Body of pancreas (tissue), 4 donors: ENCODE measurements around the gene EXOC1. TPM values are rescaled to one million over a fixed set of nuclear protein-coding genes. Genes with fewer than 3 reads are reported as not detected.

Experiments
- ATAC-seq: fragments of 150-250 bp; one replicate; pipeline ENCODE4 v1.9.1; 2016
- DNase-seq, 4 donors: peaks; one replicate each; pipeline ENCODE4 v3.0.0-alpha.2; 2019
- H3K27ac ChIP-seq, 4 donors: fragments of 200-600 bp; sonication (generic); 1 replicate in 3 of 4; 2 replicates in 1 of 4; pipeline versions ENCODE4 v1.5.1 to v1.6.1; 2016 to 2019; ENCODE audit warnings: mild to moderate bottlenecking in 1 of 4, mixed read lengths in 1 of 4, moderate library complexity in 1 of 4
- H3K27me3 ChIP-seq, 2 donors: fragments of 200-600 bp; sonication (generic); one replicate each; pipeline ENCODE4 v1.6.0; 2016; ENCODE audit warnings: mild to moderate bottlenecking in 1 of 2
- H3K36me3 ChIP-seq, 2 donors: fragments of 200-600 bp; sonication (generic); replicated peaks in 1 of 2; 2 replicates each; pipeline ENCODE4 v1.5.1; 2016; ENCODE audit warnings: low read depth in 2 of 2; ENCODE audit not compliant: insufficient read depth in 1 of 2
- H3K4me1 ChIP-seq: fragments of 200-600 bp; sonication (generic); one replicate; pipeline ENCODE4 v1.6.0; 2016
- H3K4me3 ChIP-seq, 2 donors: fragments of 200-600 bp; sonication (generic); 1 replicate in 1 of 2; 2 replicates in 1 of 2; pipeline ENCODE4 v1.5.1; 2016 to 2019
- H3K9me3 ChIP-seq, 3 donors: fragments of 200-600 bp; sonication (generic); 1 replicate in 2 of 3; 2 replicates in 1 of 3; pipeline ENCODE4 v1.5.1; 2016
- POLR2A ChIP-seq, 3 donors: fragments of 450-650 bp; IDR thresholded peaks; one replicate each; pipeline ENCODE4 v1.6.1; 2016; ENCODE audit warnings: antibody characterized with exemption in 3 of 3, mild to moderate bottlenecking in 2 of 3
- WGBS, 2 donors: methylation state at CpG; one replicate each; pipeline ENCODE4 v1.1.5; 2017; 5-methylcytosine and 5-hydroxymethylcytosine counted together
- intact Hi-C: fragments of 100-400 bp; cut with DNase I; formaldehyde crosslinking; loops from one replicate; pipeline ENCODE4 v1.15.1; 2023
- total RNA-seq, 2 donors: library from RNA; depleted of rRNA; stranded (reverse); fragments of >200 nt; gene quantifications; one replicate each; pipeline ENCODE4 v1.1.0, GENCODE V29; 2016
- TF ChIP-seq, protein P1 (sequence below), 7 experiments: fragments of 450-650 bp in 4 of 7; fragments of 200-600 bp in 3 of 7; sonication (generic) in 3 of 7; IDR thresholded peaks; one replicate each; pipeline ENCODE4 v1.5.1; 2016 to 2019; ENCODE audit warnings: antibody characterized with exemption in 7 of 7

EXOC1 gene
- total RNA-seq, 2 donors from 2014 or later, result 16.9 to 37.9 TPM

DNA sequence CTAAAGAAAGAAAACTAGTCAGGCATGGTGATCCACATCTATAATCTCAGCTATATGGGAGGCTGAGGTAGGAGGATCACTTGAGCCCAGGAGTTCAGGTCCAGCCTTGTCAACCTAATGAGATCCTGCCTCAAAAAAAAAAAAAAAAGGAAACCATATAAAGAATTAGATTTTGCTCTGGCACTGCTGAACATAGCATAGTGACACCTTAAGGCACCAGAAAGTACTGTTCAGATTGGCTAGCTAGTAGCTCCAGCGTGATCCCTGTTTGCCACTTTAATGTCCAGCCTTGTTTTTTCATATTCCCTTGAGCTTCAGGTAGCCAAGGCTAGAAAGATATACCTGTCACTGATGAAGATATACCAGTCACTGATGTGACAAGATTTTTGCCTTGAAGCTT lies 34.1 kb downstream of the EXOC1 start:
- TF ChIP-seq POLR2A (IDR thresholded peaks at IDR 0.05), result no peak
- TF ChIP-seq, protein P1, sequence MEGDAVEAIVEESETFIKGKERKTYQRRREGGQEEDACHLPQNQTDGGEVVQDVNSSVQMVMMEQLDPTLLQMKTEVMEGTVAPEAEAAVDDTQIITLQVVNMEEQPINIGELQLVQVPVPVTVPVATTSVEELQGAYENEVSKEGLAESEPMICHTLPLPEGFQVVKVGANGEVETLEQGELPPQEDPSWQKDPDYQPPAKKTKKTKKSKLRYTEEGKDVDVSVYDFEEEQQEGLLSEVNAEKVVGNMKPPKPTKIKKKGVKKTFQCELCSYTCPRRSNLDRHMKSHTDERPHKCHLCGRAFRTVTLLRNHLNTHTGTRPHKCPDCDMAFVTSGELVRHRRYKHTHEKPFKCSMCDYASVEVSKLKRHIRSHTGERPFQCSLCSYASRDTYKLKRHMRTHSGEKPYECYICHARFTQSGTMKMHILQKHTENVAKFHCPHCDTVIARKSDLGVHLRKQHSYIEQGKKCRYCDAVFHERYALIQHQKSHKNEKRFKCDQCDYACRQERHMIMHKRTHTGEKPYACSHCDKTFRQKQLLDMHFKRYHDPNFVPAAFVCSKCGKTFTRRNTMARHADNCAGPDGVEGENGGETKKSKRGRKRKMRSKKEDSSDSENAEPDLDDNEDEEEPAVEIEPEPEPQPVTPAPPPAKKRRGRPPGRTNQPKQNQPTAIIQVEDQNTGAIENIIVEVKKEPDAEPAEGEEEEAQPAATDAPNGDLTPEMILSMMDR (IDR thresholded peaks at IDR 0.05), result no peak
- H3K9me3 ChIP-seq, result no peaks in the 10 kb centered on the region
- WGBS, 2 donors, result 80 to 87% methylated on average over 1 of the region's 1 CpG
- no peak overlapping the region for H3K27ac ChIP-seq
- ATAC-seq (no peak), DNase-seq (no peak)
- H3K4me1 ChIP-seq, result no peaks in the 10 kb centered on the region
- H3K27me3 ChIP-seq, result no peaks in the 10 kb centered on the region
- no peak overlapping the region for H3K4me3 ChIP-seq
- intact Hi-C loops, result no loop called here
- peaks cover 3 to 5% of the 10 kb centered on the region in 2 donors for H3K36me3 ChIP-seq

DNA sequence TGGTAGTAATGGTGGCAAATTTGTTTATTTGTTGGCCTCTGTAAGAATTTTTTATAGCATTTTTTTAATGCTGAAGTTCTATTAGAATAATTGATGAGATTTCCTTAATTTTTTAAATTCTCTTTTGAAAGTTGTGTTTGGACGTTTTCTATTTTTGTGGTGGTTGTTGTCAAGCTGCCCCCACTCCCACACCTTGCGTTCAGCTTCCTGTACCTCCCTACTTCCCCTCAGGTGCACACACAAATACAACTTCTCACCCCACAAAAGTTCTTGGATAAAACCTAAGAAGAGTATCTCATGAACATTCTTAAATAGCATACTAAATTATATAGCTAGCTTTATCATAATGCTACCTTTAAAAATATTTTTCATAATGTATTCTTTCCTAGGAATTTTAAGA lies 38.7 kb downstream of the EXOC1 start:
- H3K4me3 ChIP-seq, result no peak overlapping the region
- no peaks in the 10 kb centered on the region for H3K9me3 ChIP-seq
- TF ChIP-seq, protein P1 (IDR thresholded peaks at IDR 0.05), result no peak
- TF ChIP-seq POLR2A (IDR thresholded peaks at IDR 0.05), result no peak
- H3K4me1 ChIP-seq, result no peaks in the 10 kb centered on the region
- ATAC-seq (no peak), DNase-seq (no peak)
- intact Hi-C loops, result no loop called here
- WGBS, 2 donors, result 63 to 70% methylated on average over 2 of the region's 2 CpGs
- H3K27ac ChIP-seq, result no peak overlapping the region
- H3K36me3 ChIP-seq, result peaks cover 3 to 7% of the 10 kb centered on the region in 2 donors
- H3K27me3 ChIP-seq, result no peaks in the 10 kb centered on the region

DNA sequence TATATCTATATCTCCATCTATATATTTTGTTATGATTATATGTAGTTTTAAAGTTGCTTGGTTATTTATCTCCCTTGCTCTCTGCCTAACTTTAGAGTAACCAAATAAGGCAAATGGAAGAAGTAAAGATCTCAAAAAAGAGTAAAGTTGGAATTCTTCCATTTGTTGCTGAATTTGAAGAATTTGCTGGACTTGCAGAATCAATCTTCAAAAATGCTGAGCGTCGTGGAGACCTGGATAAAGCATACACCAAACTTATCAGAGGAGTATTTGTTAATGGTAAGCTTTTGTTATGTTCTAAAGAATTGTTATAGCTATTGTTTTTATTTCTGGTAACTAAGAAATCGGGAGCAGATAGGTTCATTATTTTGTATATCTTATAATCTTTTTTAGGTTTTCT lies 43.2 kb downstream of the EXOC1 start:
- no peaks in the 10 kb centered on the region for H3K27me3 ChIP-seq
- H3K36me3 ChIP-seq, result peaks cover 0 to 8% of the 10 kb centered on the region in 2 donors
- WGBS, 2 donors, result 91 to 97% methylated on average over 3 of the region's 3 CpGs

DNA sequence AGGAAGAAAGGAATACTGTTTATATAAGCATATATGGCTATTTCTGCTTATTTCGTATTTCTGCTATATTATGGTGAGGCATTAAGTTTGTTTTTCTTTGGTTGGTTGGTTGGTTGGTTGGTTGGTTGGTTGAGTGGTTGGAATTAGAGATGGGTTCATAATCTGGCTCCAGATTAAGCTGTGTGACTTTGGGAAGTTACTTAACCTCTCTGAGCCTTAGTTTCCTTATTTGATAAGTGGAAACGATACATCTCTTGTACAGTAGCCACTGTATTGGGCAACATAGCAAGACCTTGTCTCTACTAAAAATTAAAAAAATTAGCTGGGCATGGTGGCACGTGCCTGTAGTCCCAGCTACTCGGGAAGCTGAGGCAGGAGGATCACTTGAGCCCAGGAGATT lies 49.2 kb downstream of the EXOC1 start:
- DNase-seq, result no peak
- intact Hi-C loops, result no loop called here
- WGBS, 2 donors, result 85 to 92% methylated on average over 4 of the region's 4 CpGs
- no peaks in the 10 kb centered on the region for H3K27me3 ChIP-seq
- H3K36me3 ChIP-seq, result peaks cover 0 to 7% of the 10 kb centered on the region in 2 donors
- no peak for TF ChIP-seq POLR2A (IDR thresholded peaks at IDR 0.05)
- TF ChIP-seq, protein P1 (IDR thresholded peaks at IDR 0.05), result no peak
- no peak for ATAC-seq
- no peaks in the 10 kb centered on the region for H3K4me1 ChIP-seq
- H3K9me3 ChIP-seq, result no peaks in the 10 kb centered on the region
- no peak overlapping the region for H3K4me3 ChIP-seq
- no peak overlapping the region for H3K27ac ChIP-seq

More for the DNA sequence above, 43.2 kb downstream of the EXOC1 start:
- intact Hi-C loops, result no loop called here
- DNase-seq (no peak), ATAC-seq (no peak)
- H3K4me1 ChIP-seq, result no peaks in the 10 kb centered on the region
- no peak overlapping the region for H3K27ac ChIP-seq
- H3K4me3 ChIP-seq, result no peak overlapping the region
- TF ChIP-seq, protein P1 (IDR thresholded peaks at IDR 0.05), result no peak
- no peak for TF ChIP-seq POLR2A (IDR thresholded peaks at IDR 0.05)
- no peaks in the 10 kb centered on the region for H3K9me3 ChIP-seq

DNA sequence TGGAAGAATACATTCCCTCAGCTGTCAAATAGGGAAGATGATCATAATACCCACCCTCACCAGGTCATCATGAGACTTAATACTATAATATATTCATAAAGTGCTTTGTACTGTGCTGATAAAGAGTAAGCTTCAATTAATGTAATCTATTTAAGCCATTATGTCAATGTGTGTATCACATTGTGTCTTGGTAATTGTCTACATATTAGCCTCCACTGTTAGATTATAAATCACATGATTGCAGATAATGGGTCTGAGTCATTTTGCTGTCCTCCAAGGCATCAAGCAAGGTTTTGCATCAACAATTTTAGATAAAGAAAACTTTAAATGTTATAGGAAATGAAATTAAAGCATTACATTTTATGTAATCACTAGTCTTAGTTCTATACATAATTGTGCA lies 50.1 kb downstream of the EXOC1 start:
- H3K4me3 ChIP-seq, result no peak overlapping the region
- no peak for DNase-seq
- peaks cover 0 to 7% of the 10 kb centered on the region in 2 donors for H3K36me3 ChIP-seq

More for the DNA sequence above, 50.1 kb downstream of the EXOC1 start:
- TF ChIP-seq, protein P1 (IDR thresholded peaks at IDR 0.05), result no peak
- no peak for TF ChIP-seq POLR2A (IDR thresholded peaks at IDR 0.05)
- H3K27me3 ChIP-seq, result no peaks in the 10 kb centered on the region
- intact Hi-C loops, result no loop called here
- no peaks in the 10 kb centered on the region for H3K9me3 ChIP-seq
- ATAC-seq, result no peak
- H3K4me1 ChIP-seq, result no peaks in the 10 kb centered on the region
- no peak overlapping the region for H3K27ac ChIP-seq
